GM19397 (cell line): ENCODE data around the gene CLEC16A.

ENCODE experiments used
- ATAC-seq: cut with Tn5 transposase; IDR thresholded peaks from one replicate; pipeline ENCODE4 v1.9.1; 2021; ENCODE audit warnings: mild to moderate bottlenecking, moderate library complexity; ENCODE audit not compliant: unreplicated experiment

CLEC16A gene

GRCh38 chr16:11183035-11183812 lies 238.9 kb downstream of the CLEC16A start:
- ATAC-seq, result no peak

DNA sequence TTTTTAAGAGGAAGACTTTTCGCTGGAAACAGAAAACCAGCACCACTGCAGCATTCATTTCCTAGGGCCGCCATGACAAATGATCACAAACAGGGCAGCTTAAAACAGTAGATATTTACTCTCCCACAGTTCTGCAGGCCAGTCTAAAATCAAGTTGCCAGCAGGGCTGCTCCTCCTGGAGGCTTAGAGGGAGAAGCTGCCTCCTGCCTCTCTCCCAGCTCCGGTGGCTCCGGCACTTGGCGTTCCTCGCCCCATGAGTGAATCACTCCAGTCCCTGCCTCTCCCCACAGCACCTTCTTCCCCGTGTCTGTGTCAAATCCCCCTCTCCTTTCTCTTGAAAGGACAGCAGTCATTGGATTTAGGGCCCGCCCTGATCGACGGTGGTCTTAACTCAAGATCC lies 239.6 kb downstream of the CLEC16A start:
- no peak for ATAC-seq

DNA sequence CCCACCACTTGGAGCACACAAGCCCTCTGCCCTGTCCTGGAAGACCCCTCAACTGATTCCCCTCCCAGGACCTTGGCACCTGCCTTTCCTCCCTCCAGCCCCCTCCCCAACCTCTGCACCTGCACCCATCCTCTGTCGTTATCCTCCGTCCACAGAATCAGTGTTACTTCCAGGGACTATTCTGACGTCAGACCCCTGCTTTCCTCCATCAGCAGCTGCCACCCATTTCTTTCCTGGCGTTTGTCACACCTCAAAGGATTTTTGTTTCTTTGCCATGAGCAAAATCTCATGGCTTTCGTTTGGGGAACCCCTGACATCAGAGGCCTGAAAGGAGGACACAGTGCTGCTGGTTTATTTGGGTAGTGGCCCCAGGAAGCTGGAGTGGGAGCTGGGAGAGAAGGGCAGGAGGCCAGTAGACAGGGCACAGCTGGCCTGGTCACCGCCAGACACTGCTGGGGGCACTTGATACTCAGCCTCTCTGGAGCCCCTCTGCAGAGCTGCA lies 243.2 kb downstream of the CLEC16A start:
- ATAC-seq, result no peak

- ATAC-seq, result no peak
Observed at GRCh38 chr16:11188801-11189740, 244.7 kb downstream of the CLEC16A start.

GRCh38 chr16:11190588-11191560 lies 246.5 kb downstream of the CLEC16A start:
- ATAC-seq, result no peak

DNA sequence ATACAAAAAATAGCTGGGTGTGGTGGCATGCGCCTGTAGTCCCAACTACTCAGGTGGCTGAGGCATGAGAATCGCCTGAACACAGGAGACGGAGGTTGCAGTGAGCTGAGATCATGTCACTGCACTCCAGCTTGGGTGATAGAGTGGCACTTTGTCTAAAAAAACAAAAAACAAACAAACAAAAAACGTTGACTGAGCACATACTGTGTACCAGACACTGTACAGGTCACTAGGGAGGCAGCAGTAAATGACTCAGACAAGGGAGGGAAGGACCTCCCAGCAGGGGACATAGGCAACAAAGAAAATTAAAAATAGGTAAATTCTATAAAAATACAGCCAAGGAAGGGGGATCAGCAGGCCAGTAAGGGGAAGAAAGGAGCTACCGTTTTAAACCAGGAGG lies 247.3 kb downstream of the CLEC16A start:
- ATAC-seq, result no peak

- ATAC-seq, result no peak
Observed at GRCh38 chr16:11193494-11193893, 249.1 kb downstream of the CLEC16A start.

GRCh38 chr16:11194913-11195312 lies 250.5 kb downstream of the CLEC16A start:
- ATAC-seq, result no peak

DNA sequence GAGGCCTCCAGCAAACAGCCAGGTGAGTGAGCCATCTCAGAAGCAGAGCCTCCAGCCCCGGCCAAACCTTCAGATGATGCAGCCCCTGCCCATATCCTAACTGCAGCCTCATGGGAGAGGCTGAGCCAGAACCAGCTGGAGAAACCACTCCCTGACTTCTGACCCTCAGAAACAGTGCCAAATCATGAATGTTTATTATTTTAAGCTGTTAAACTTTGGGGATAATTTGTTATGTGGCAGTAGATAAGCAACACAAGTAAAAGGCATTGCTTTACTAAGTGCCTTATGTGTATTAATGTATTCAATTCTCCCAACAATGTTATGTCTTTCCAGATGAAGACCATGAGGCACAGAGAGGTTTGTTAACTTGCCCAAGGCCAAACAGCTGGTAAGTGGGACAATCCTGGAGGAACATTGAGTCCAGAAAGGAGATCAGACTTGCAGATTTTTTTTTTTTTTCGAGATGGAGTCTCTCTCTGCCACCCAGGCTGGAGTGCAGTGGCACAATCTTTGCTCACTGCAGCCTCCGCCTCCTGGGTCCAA lies 252.0 kb downstream of the CLEC16A start:
- no peak for ATAC-seq

DNA sequence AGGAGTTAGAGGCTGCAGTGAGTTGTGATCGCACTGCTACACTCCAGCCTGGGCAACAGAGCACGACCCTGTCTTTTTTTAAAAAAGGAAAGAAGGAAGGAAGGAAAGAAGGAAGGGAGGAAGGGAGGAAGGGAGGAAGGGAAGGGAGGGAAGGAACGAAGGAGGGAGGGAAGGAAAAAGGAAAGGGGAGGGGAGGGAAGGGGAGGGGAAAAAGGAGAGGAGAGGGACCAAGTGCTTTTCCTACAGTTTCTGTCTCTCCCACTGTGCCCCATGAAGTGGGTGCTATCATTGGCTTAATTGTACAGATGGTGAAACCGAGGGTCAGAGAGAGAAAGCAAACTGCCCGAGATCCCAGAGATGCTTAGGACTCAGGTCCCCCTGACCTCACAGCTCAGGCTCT lies 254.0 kb downstream of the CLEC16A start:
- no peak for ATAC-seq

DNA sequence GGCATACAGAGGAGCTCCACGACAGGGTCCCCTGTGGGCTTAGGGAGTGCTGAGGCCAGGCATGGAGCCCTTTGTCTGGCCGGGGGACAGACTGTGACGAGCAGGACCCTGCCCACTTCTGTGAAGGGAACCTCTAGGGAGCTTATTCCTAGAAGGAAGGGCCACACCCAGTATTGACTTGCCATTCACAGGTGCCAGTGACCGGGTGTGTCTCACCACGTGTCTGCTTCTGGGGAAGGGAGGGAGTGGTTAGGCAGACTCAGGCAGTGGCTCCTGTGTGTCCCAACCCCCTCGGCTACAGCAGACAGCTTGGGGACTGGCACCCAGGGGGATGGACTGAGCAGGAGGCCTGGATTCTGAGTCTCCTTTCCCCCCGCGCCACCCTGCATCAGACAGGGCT lies 254.5 kb downstream of the CLEC16A start:
- ATAC-seq, result no peak

DNA sequence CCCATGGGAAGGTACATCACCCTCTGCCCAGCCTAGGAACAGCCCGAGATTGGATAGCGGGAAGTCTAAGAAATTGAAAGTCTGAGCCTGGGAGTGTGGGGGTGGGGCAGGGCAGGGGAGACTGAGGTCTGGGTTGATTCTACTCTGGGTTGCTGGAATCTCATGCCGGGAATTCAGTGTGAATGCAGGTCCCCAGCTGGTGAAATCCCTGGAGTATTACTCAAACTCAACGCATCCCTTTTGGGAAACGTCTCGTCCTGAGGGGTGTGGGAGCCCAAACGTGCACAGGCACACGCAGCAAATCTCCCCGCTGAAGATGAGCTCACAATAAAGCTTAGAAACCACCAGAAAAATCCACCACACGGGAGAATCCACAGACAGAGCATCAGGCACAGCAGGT lies 256.2 kb downstream of the CLEC16A start:
- ATAC-seq, result no peak

DNA sequence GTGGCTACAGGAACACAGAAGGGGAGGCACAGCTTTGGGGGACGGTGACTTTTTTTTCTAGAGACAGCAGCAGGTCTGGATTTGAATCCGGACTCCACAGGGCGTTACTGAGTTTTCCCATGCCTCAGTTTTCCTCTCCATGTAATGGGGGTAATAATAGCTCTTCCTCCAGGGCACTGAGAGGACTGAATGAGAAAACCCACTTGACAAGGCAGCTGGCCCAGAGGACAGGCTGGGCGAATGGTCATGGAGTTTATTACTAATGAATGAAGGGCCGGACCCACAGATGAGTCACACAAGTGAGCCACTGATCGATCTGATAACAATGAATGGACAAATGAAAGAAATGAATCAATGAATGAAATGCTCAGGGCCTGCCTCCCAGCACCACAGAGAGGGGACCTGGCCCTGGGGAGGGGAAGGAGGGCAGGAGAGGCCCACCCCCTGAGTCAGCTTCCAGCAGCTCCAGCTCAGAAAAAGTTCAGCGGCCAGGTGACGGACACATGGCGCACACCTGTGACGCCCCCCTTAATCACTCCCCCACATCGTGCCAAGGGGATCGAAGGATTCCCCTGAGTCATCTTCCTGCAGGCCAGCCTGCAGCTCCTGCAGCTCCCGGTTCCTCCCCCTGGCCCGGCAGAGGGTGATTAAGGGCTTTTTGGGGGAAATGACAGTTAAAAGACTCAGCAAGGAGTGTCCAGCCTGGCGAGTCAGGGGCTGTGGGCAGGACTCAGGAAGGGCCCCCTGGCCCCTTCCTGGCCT lies 257.3 kb downstream of the CLEC16A start:
- ATAC-seq, result no peak

GRCh38 chr16:11202260-11203091 lies 258.1 kb downstream of the CLEC16A start:
- no peak for ATAC-seq

- ATAC-seq, result no peak
Observed at GRCh38 chr16:11203111-11203623, 258.8 kb downstream of the CLEC16A start.

- no peak for ATAC-seq
Observed at GRCh38 chr16:11204513-11205047, 260.2 kb downstream of the CLEC16A start.

GRCh38 chr16:11205065-11205699 lies 260.8 kb downstream of the CLEC16A start:
- no peak for ATAC-seq
